H1 (cell line): Measurements from ENCODE around the gene UBE2E3. TPM values are rescaled to one million over a fixed set of nuclear protein-coding genes. Genes with fewer than 3 reads are reported as not detected.

Source experiments
- CTCF ChIA-PET: fragments of 300-600 bp; sonication (Branson Sonifier 250); formaldehyde crosslinking; loops from one replicate; lab custom pipeline; 2021; ENCODE audit not compliant: partially characterized antibody; lab: Charles Lee
- POLR2A ChIA-PET: fragments of 300-600 bp; sonication (Branson Sonifier 250); formaldehyde crosslinking; loops from one replicate; lab custom pipeline; 2021; ENCODE audit warnings: inconsistent platforms; ENCODE audit not compliant: partially characterized antibody; lab: Charles Lee
- DNase-seq, 2 experiments: peaks; one replicate each; pipeline versions ENCODE4 v3.0.0 to v3.0.0-alpha.2; 2010 to 2022; ENCODE audit warnings: low spot score in 2 of 2, low read depth in 1 of 2, mixed read lengths in 1 of 2
- FAIRE-seq: peaks from 2 replicates; lab custom pipeline; 2011; peaks lifted over from hg19 to GRCh38; lab: Jason Lieb, UNC
- H2AFZ ChIP-seq: 2 replicates; pipeline ENCODE4 v1.8.1; 2012; ENCODE audit warnings: low read length, inconsistent platforms
- H2AK5ac ChIP-seq: 2 replicates; pipeline ENCODE4 v1.6.1; 2013; ENCODE audit warnings: low read depth, low read length
- H2BK120ac ChIP-seq: replicated peaks from 2 replicates; pipeline ENCODE3; 2013; ENCODE audit warnings: low read depth, low read length, inconsistent platforms
- H2BK12ac ChIP-seq: 2 replicates; pipeline ENCODE4 v1.6.1; 2013; ENCODE audit warnings: low read depth, low read length
- H2BK15ac ChIP-seq: 2 replicates; pipeline ENCODE4 v1.6.1; 2013; ENCODE audit warnings: low read length
- H2BK20ac ChIP-seq: 2 replicates; pipeline ENCODE4 v1.6.1; 2013; ENCODE audit warnings: low read length
- H2BK5ac ChIP-seq: 2 replicates; pipeline ENCODE4 v1.6.1; 2013; ENCODE audit warnings: low read depth, low read length
- H3K14ac ChIP-seq: 2 replicates; pipeline ENCODE4 v1.6.1; 2013; ENCODE audit warnings: inconsistent platforms; ENCODE audit not compliant: insufficient read length
- H3K18ac ChIP-seq: 2 replicates; pipeline ENCODE4 v1.6.1; 2013; ENCODE audit warnings: low read length; ENCODE audit errors: extremely low read depth
- H3K23ac ChIP-seq: 2 replicates; pipeline ENCODE4 v1.6.1; 2013; ENCODE audit warnings: inconsistent platforms; ENCODE audit not compliant: insufficient read length
- H3K23me2 ChIP-seq: 2 replicates; pipeline ENCODE4 v1.6.1; 2013; ENCODE audit warnings: low read depth, low read length
- H3K27ac ChIP-seq: 2 replicates; pipeline ENCODE4 v1.6.1; 2011; ENCODE audit warnings: low read depth, low read length, inconsistent platforms
- H3K27me3 ChIP-seq, 4 experiments: replicated peaks in 1 of 4; 1 replicate in 1 of 4; 2 replicates in 3 of 4; pipeline versions ENCODE4 v1.6.1 to v1.8.1; 2011 to 2013; ENCODE audit warnings: low read length in 3 of 4, mild to moderate bottlenecking in 3 of 4, inconsistent platforms in 2 of 4, mixed read lengths in 2 of 4, moderate library complexity in 1 of 4; ENCODE audit not compliant: control insufficient read depth in 3 of 4, insufficient read depth in 3 of 4; ENCODE audit errors: extremely low read depth in 1 of 4
- H3K36me3 ChIP-seq, 4 experiments: 2 replicates each; pipeline versions ENCODE4 v1.6.1 to v1.8.1; 2011 to 2013; ENCODE audit warnings: mild to moderate bottlenecking in 4 of 4, low read length in 3 of 4, moderate library complexity in 2 of 4, control low read depth in 1 of 4, inconsistent platforms in 1 of 4; ENCODE audit not compliant: insufficient read depth in 4 of 4, control insufficient read depth in 2 of 4
- H3K4ac ChIP-seq: replicated peaks from 2 replicates; pipeline ENCODE3; 2013; ENCODE audit warnings: low read length, low read depth, mixed read lengths, inconsistent platforms; ENCODE audit not compliant: insufficient read length
- H3K4me1 ChIP-seq, 4 experiments: replicated peaks in 1 of 4; 1 replicate in 1 of 4; 2 replicates in 3 of 4; pipeline versions ENCODE4 v1.6.1 to v1.8.1; 2011 to 2013; ENCODE audit warnings: low read length in 3 of 4, inconsistent platforms in 2 of 4, mixed read lengths in 1 of 4; ENCODE audit not compliant: insufficient read depth in 4 of 4, control insufficient read depth in 3 of 4
- H3K4me2 ChIP-seq, 2 experiments: 2 replicates each; pipeline versions ENCODE4 v1.6.1 to v1.8.1; 2011 to 2013; ENCODE audit warnings: low read depth in 2 of 2, low read length in 2 of 2, control low read depth in 1 of 2, inconsistent platforms in 1 of 2, mild to moderate bottlenecking in 1 of 2; ENCODE audit not compliant: insufficient read depth in 1 of 2
- H3K4me3 ChIP-seq, 4 experiments: fragments of 200-600, 300-600 bp in 1 of 4; sonication (generic), shearing (Covaris generic), sonication (Bioruptor Twin) in 1 of 4; 2 replicates each; pipeline versions ENCODE4 v1.5.1 to v1.8.1; 2011 to 2016; ENCODE audit warnings: low read length in 4 of 4, low read depth in 3 of 4, control low read depth in 2 of 4, inconsistent platforms in 2 of 4, mild to moderate bottlenecking in 2 of 4, mixed read lengths in 1 of 4, moderate library complexity in 1 of 4; ENCODE audit not compliant: insufficient read depth in 2 of 4; ENCODE audit errors: extremely low read depth in 1 of 4
- H3K56ac ChIP-seq: replicated peaks from 2 replicates; pipeline ENCODE3; 2013; ENCODE audit warnings: low read depth, mild to moderate bottlenecking, mixed read lengths, low read length, inconsistent platforms; ENCODE audit not compliant: insufficient read length
- H3K79me1 ChIP-seq: 2 replicates; pipeline ENCODE4 v1.6.1; 2013; ENCODE audit warnings: low read depth, low read length, control low read depth
- H3K79me2 ChIP-seq, 2 experiments: 2 replicates each; pipeline versions ENCODE4 v1.6.1 to v1.8.1; 2012 to 2013; ENCODE audit warnings: low read length in 2 of 2, mild to moderate bottlenecking in 2 of 2, inconsistent platforms in 1 of 2; ENCODE audit not compliant: insufficient read depth in 2 of 2, control insufficient read depth in 1 of 2
- H3K9ac ChIP-seq, 4 experiments: replicated peaks in 1 of 4; 1 replicate in 1 of 4; 2 replicates in 3 of 4; pipeline versions ENCODE4 v1.6.1 to v1.8.1; 2011 to 2013; ENCODE audit warnings: low read depth in 3 of 4, low read length in 3 of 4, control low read depth in 2 of 4, mild to moderate bottlenecking in 2 of 4, moderate library complexity in 2 of 4, inconsistent platforms in 1 of 4; ENCODE audit errors: extremely low read depth in 1 of 4
- H3K9me3 ChIP-seq, 2 experiments: 2 replicates each; pipeline versions ENCODE4 v1.6.1 to v1.8.1; 2012 to 2013; ENCODE audit warnings: mild to moderate bottlenecking in 2 of 2, moderate library complexity in 2 of 2, control low read depth in 1 of 2, inconsistent platforms in 1 of 2, low read depth in 1 of 2, low read length in 1 of 2, mixed read lengths in 1 of 2; ENCODE audit not compliant: insufficient read depth in 2 of 2
- H4K20me1 ChIP-seq, 2 experiments: replicated peaks in 1 of 2; 2 replicates each; pipeline versions ENCODE3 to v1.8.1; 2011 to 2013; ENCODE audit warnings: inconsistent platforms in 2 of 2, low read length in 2 of 2, mild to moderate bottlenecking in 1 of 2; ENCODE audit not compliant: insufficient read depth in 2 of 2, control insufficient read depth in 1 of 2
- H4K5ac ChIP-seq: 2 replicates; pipeline ENCODE4 v1.6.1; 2013; ENCODE audit warnings: low read length, low read depth, mixed read lengths, inconsistent platforms; ENCODE audit not compliant: insufficient read length
- H4K8ac ChIP-seq: 2 replicates; pipeline ENCODE4 v1.8.0; 2013; ENCODE audit warnings: mild to moderate bottlenecking, moderate library complexity, low read length, inconsistent platforms; ENCODE audit not compliant: insufficient read depth; ENCODE audit errors: extremely low read depth
- H4K91ac ChIP-seq: replicated peaks from 2 replicates; pipeline ENCODE3; 2013; ENCODE audit warnings: low read length, mixed read lengths, inconsistent platforms; ENCODE audit not compliant: insufficient read length
- TBP ChIP-seq: IDR thresholded peaks from 2 replicates; pipeline ENCODE4 v1.6.1; 2011; ENCODE audit warnings: low read depth, low read length, improper control_type of control experiment
- WGBS, 2 experiments: shearing (Covaris generic) in 1 of 2; methylation state at CpG; one replicate each; pipeline versions ENCODE4 v1.1.6 to v1.1.7; 2013 to 2015; ENCODE audit warnings: low lambda C conversion rate in 2 of 2, mixed read lengths in 2 of 2, inconsistent platforms in 1 of 2, low coverage in 1 of 2, missing lambda C conversion rate in 1 of 2; ENCODE audit not compliant: insufficient replicate concordance in 2 of 2, insufficient coverage in 1 of 2, insufficient read length in 1 of 2; ENCODE audit errors: extremely low coverage in 1 of 2, missing lambda C conversion rate in 1 of 2; 5-methylcytosine and 5-hydroxymethylcytosine counted together
- polyA plus RNA-seq, 7 experiments: library from polyadenylated mRNA; depleted of rRNA in 3 of 7; stranded (reverse) in 5 of 7; unstranded in 2 of 7; fragments of >200 nt in 5 of 7; fragments of 200-250 nt in 2 of 7; gene quantifications; 1 replicate in 5 of 7; 2 replicates in 1 of 7; 4 replicates in 1 of 7; pipeline versions ENCODE4 v1.2.1 to v1.2.3, GENCODE V29; 2011 to 2013; ENCODE audit warnings: missing spikeins in 2 of 7, mixed read lengths in 2 of 7
- total RNA-seq: library from RNA; stranded (reverse); fragmentation: NEBNext Ultra II Directional; extraction: Animal tissue kit (Norgen Biotek cat#: 25700); gene quantifications from 2 replicates; pipeline ENCODE4 v1.2.1, GENCODE V29; 2021

UBE2E3 gene
- total and polyA plus RNA-seq, 2 of the 8 experiments (the other 6 are each of a cell fraction or from before 2014, with no cell fraction given) = 106 to 132 TPM

- H3K79me2 ChIP-seq = peaks cover 0 to 90% of the 10 kb centered on the region in 2 experiments; a peak in 2 of 4 replicates
- H3K14ac ChIP-seq = no peak overlapping the region
- H2BK5ac ChIP-seq = no peak overlapping the region
- peaks cover 0 to 7% (median 0%) of the 10 kb centered on the region in 4 experiments; a peak in 1 of 7 replicates for H3K4me1 ChIP-seq
- H3K36me3 ChIP-seq = no peaks in the 10 kb centered on the region
- ChIA-PET POLR2A (interaction anchor here (0.9 kb wide), 1 partner anchor 39 kb away, joined by 3 read pairs; no protein-coding TSS in a partner anchor), CTCF (interaction anchor here (0.5 kb wide), 1 partner anchor 81 kb away, joined by 3 read pairs; no protein-coding TSS in a partner anchor)
- no peak overlapping the region for H4K8ac ChIP-seq
- H2BK20ac ChIP-seq = no peak overlapping the region
- no peak overlapping the region for H3K23ac ChIP-seq
- H3K23me2 ChIP-seq = no peaks in the 10 kb centered on the region
- H2BK120ac ChIP-seq = no peak overlapping the region
- 93% methylated on average over 3 of the region's 3 CpGs; no CpG with 5 or more reads in 1 of the 2 experiments for WGBS, 2 experiments
- H3K27me3 ChIP-seq = no peaks in the 10 kb centered on the region
- no peak overlapping the region for H3K4me2 ChIP-seq
- H3K56ac ChIP-seq = no peak overlapping the region
- no peak overlapping the region for H3K27ac ChIP-seq
- no peak overlapping the region for H4K5ac ChIP-seq
- H2AK5ac ChIP-seq = no peak overlapping the region
- no peaks in the 10 kb centered on the region for H3K9me3 ChIP-seq
- H4K91ac ChIP-seq = no peak overlapping the region
- H2BK12ac ChIP-seq = no peak overlapping the region
- H3K18ac ChIP-seq = no peak overlapping the region
- H4K20me1 ChIP-seq = peaks cover 0 to 3% of the 10 kb centered on the region in 2 experiments
- no peak overlapping the region for H2AFZ ChIP-seq
- no peak overlapping the region for H3K9ac ChIP-seq
- DNase-seq (no peak), FAIRE-seq (no peak)
- H3K4me3 ChIP-seq = no peak overlapping the region
- no peak for TF ChIP-seq TBP
- H3K4ac ChIP-seq = no peak overlapping the region
- H2BK15ac ChIP-seq = no peak overlapping the region
- H3K79me1 ChIP-seq = no peaks in the 10 kb centered on the region
Observed at GRCh38 chr2:181022652-181023051, 42.2 kb downstream of the UBE2E3 start.
